Measurements from ENCODE around the gene NFIA.

DNA sequence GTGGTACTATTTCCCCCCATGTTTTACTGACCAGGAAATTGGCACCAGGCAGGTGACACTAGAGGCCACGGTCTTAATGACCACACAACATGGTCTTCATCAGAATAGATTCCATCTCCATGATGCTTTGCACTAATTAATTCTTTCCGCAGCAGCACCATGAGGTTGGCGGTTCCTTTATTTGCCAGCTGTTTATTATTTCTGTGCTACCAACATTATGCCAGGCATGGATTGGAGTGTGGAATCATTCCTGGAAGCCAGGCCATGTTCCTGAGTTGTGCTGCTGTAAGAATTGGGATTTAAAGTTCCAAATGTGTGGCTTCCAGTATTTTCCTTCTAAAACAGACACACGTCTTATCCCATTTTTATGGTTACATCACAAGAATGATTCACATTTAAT is 107.8 kb downstream of the NFIA start:
- TF ChIP-seq, protein P1, sequence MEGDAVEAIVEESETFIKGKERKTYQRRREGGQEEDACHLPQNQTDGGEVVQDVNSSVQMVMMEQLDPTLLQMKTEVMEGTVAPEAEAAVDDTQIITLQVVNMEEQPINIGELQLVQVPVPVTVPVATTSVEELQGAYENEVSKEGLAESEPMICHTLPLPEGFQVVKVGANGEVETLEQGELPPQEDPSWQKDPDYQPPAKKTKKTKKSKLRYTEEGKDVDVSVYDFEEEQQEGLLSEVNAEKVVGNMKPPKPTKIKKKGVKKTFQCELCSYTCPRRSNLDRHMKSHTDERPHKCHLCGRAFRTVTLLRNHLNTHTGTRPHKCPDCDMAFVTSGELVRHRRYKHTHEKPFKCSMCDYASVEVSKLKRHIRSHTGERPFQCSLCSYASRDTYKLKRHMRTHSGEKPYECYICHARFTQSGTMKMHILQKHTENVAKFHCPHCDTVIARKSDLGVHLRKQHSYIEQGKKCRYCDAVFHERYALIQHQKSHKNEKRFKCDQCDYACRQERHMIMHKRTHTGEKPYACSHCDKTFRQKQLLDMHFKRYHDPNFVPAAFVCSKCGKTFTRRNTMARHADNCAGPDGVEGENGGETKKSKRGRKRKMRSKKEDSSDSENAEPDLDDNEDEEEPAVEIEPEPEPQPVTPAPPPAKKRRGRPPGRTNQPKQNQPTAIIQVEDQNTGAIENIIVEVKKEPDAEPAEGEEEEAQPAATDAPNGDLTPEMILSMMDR (conservative IDR thresholded peaks at IDR 0.05; ENCODE audit: low read depth, low read length) = no peak
- TF ChIP-seq EZH2phosphoT487 (IDR thresholded peaks at IDR 0.05; ENCODE audit: borderline replicate concordance, low read length) = no peak

Measured in PC-3 (cell line).